Activated B cell treated with CpG ODN at 0.5 μM for 24 hours (primary cell): Measurements from ENCODE around the gene EREG. TPM values are rescaled to one million over a fixed set of nuclear protein-coding genes. Genes with fewer than 3 reads are reported as not detected.
A peak's percentile ranks its signal among the peaks of the same experiment; 100 is the strongest.

Source experiments
- ATAC-seq: fragments of 200-7000 bp; cut with Tn5 transposase; one replicate; pipeline ENCODE4 v1.10.0; 2021; ENCODE audit warnings: low read depth, mild to moderate bottlenecking, moderate library complexity
- CTCF ChIA-PET: fragments of 350-600 bp; sonication (Branson Sonifier 250); formaldehyde crosslinking; loops from one replicate; lab custom pipeline; 2021; ENCODE audit warnings: antibody characterized with exemption; lab: Charles Lee
- POLR2A ChIA-PET: fragments of 350-600 bp; sonication (Branson Sonifier 250); formaldehyde crosslinking; loops from one replicate; lab custom pipeline; 2021; ENCODE audit warnings: antibody characterized with exemption; lab: Charles Lee
- DNase-seq: peaks from one replicate; pipeline ENCODE4 v3.0.0; 2022
- H3K27ac Mint-ChIP-seq: one replicate; pipeline ENCODE4 v1.8.0; 2020; ENCODE audit warnings: mixed read lengths
- H3K27me3 Mint-ChIP-seq: one replicate; pipeline ENCODE4 v1.8.0; 2021; ENCODE audit warnings: mixed read lengths
- H3K36me3 Mint-ChIP-seq: one replicate; pipeline ENCODE4 v1.8.0; 2021; ENCODE audit warnings: low read depth, mixed read lengths
- H3K4me1 Mint-ChIP-seq: one replicate; pipeline ENCODE4 v1.8.0; 2021; ENCODE audit warnings: mixed read lengths
- H3K4me3 Mint-ChIP-seq: one replicate; pipeline ENCODE4 v1.8.0; 2020; ENCODE audit warnings: mild to moderate bottlenecking, mixed read lengths
- H3K9me3 Mint-ChIP-seq: one replicate; pipeline ENCODE4 v1.8.0; 2020; ENCODE audit warnings: mixed read lengths
- intact Hi-C: fragments of 100-400 bp; cut with micrococcal nuclease; formaldehyde crosslinking; loops from one replicate; pipeline ENCODE4 v1.15.1; 2024
- total RNA-seq: library from RNA; stranded (reverse); gene quantifications from 2 replicates; pipeline ENCODE4 v1.2.3, GENCODE V29; 2022
- TF ChIP-seq, protein P1 (sequence below): fragments of 200-600 bp; IDR thresholded peaks from one replicate; pipeline ENCODE4 v1.8.0; 2022; ENCODE audit warnings: antibody characterized with exemption, mild to moderate bottlenecking

EREG gene
- total RNA-seq, 1 donor from 2014 or later, result not detected

DNA sequence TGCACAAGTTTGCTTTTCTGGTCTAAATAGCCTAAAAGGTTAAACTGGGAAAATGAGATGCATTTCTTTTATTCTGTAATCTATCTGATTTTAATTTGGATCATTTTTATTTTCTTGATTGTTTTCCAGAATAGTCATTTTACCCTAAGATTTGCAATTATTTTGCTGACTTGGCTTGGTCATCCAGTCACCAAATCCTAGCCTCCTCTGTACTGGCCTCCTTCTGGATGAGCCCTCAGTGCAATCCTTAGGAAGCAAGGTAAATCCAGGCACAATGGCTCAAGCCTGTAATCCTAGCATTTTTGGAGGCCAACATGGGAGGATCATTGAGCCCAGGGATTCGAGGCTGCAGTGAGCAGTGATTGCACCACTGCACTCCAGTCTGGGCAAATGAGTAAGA is 9.2 kb downstream of the EREG start:
- ATAC-seq, result no peak
- POLR2A ChIA-PET, result no interaction called here

DNA sequence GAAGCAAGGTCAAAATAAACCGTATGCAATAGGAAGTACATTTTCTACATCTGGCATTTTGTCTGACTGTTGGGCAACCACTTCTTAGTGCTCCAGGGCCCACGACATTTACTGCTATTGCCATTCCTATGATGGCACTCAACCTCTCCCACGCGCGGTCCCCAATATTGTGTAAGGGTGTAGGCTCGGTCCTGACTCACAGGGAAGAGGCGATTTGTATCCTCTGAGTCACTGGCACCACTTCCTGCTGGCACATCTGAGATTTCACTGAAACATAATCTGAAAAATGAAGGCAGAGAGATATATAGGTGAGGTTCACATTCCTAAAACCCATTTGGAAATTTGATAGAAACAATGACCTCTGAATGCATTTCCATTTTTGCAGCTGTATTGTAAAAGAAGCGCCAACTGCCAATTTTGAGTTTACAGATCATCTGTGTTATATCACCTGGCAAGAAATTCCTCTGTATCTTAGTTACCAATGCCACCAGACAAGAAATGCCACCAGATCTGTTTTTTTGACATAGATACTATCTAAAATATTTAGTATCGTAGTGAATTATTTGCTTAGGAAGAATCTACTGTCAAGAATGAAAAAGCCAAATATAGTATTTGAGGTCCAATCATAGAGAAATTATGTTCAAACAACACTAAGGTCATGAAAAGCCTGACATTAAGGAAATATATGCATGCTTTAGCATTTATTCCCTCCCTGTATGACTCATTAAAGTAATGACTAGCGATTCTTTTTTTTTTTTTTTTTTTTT is 9.8 kb downstream of the EREG start:
- H3K4me3 Mint-ChIP-seq, result no peak overlapping the region
- H3K27me3 Mint-ChIP-seq, result peaks cover 4% of the 10 kb centered on the region
- no peak for DNase-seq
- H3K9me3 Mint-ChIP-seq, result no peaks in the 10 kb centered on the region
- TF ChIP-seq, protein P1, sequence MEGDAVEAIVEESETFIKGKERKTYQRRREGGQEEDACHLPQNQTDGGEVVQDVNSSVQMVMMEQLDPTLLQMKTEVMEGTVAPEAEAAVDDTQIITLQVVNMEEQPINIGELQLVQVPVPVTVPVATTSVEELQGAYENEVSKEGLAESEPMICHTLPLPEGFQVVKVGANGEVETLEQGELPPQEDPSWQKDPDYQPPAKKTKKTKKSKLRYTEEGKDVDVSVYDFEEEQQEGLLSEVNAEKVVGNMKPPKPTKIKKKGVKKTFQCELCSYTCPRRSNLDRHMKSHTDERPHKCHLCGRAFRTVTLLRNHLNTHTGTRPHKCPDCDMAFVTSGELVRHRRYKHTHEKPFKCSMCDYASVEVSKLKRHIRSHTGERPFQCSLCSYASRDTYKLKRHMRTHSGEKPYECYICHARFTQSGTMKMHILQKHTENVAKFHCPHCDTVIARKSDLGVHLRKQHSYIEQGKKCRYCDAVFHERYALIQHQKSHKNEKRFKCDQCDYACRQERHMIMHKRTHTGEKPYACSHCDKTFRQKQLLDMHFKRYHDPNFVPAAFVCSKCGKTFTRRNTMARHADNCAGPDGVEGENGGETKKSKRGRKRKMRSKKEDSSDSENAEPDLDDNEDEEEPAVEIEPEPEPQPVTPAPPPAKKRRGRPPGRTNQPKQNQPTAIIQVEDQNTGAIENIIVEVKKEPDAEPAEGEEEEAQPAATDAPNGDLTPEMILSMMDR, result no peak
- H3K27ac Mint-ChIP-seq, result no peak overlapping the region
- no peaks in the 10 kb centered on the region for H3K36me3 Mint-ChIP-seq
- ATAC-seq, result no peak
- no peaks in the 10 kb centered on the region for H3K4me1 Mint-ChIP-seq
- intact Hi-C loops, result loop anchor here (5.0 to 10.0 kb wide), 3 partner anchors 500 to 918 kb away; partner anchors contain the start of gene PARM1
- POLR2A ChIA-PET, result no interaction called here
- CTCF ChIA-PET, result no interaction called here

More for the DNA sequence above, 9.2 kb downstream of the EREG start:
- no peak for DNase-seq
- no peaks in the 10 kb centered on the region for H3K36me3 Mint-ChIP-seq
- H3K4me3 Mint-ChIP-seq, result no peak overlapping the region
- intact Hi-C loops, result loop anchor here (5.0 to 10.0 kb wide), 3 partner anchors 501 to 918 kb away; partner anchors contain the start of gene PARM1
- peaks cover 5% of the 10 kb centered on the region for H3K27me3 Mint-ChIP-seq
- CTCF ChIA-PET, result interaction anchor here (4.2 kb wide), 1 partner anchor 158 kb away, joined by 17 read pairs; no protein-coding TSS in a partner anchor
- no peaks in the 10 kb centered on the region for H3K4me1 Mint-ChIP-seq
- no peaks in the 10 kb centered on the region for H3K9me3 Mint-ChIP-seq
- H3K27ac Mint-ChIP-seq, result no peak overlapping the region
- TF ChIP-seq, protein P1, result no peak

DNA sequence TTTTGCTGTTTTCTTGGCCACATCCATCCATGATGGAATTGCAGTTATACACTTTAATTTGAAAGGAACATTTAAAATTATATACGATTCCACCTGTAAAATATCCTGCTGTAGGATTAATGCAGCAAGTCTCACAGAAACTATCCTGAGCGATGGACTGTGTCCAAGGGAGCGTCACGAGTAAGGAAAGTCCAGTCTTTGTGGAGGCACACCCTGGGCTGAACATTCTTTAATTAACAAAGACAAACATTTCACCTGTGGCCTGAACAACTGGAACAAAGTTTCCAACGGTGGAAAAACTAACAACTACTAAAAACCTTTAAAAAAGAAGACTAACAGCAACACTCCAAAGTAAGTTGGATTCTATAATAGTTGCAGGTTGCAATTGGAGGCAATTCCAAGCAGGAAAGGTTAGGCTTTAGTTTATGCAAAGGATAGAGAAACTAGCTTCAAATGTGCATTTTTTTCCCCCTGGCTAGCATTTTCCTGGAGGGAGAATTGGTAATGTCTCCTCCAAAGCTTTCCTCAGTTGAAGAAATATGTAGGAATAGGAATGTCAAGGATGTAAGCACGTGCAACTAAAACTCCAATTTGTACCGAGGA is 11.0 kb downstream of the EREG start:
- H3K4me3 Mint-ChIP-seq, result no peak overlapping the region
- H3K9me3 Mint-ChIP-seq, result no peaks in the 10 kb centered on the region
- TF ChIP-seq, protein P1, result no peak
- peaks cover 4% of the 10 kb centered on the region for H3K27me3 Mint-ChIP-seq
- intact Hi-C loops, result loop anchor here (2.0 to 10.0 kb wide), 3 partner anchors 187 to 559 kb away; partner anchors contain the start of gene PARM1
- DNase-seq (no peak), ATAC-seq (no peak)
- ChIA-PET POLR2A (no interaction called here), CTCF (interaction anchor here (1.3 to 3.2 kb wide), 6 partner anchors 69 to 299 kb away, joined by 4 to 55 read pairs (median 15); partner anchors contain the start of gene AREG)
- no peak overlapping the region for H3K27ac Mint-ChIP-seq
- H3K36me3 Mint-ChIP-seq, result no peaks in the 10 kb centered on the region
- no peaks in the 10 kb centered on the region for H3K4me1 Mint-ChIP-seq

DNA sequence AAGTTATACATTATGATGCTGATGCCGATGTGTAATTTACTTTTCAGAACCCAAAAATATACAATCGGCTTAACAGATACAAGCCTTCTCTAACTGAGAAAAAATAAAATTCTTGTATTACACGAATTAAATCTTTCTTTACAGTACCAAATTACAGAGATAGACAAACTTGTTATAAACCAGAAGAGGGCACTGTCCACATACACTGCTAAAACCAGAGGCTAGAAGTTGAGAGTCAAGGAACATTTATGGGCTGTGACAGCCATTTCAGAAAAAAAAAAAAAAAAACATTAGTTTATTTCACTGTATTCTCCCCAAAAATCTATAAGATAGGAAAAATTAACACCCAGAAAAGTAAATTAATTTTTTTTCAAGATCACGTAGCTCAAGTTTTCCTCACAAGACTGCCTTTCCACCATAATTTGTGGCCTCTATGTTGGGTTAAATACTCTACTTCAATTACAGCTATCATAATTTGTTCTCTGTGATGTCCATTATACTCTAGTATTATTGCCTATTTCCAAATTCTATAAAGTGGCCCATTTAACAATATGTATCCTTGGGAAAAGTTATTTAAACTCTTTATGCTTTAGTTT is 12.0 kb downstream of the EREG start:
- peaks cover 2% of the 10 kb centered on the region for H3K27me3 Mint-ChIP-seq
- H3K9me3 Mint-ChIP-seq, result no peaks in the 10 kb centered on the region
- H3K27ac Mint-ChIP-seq, result no peak overlapping the region
- no peak overlapping the region for H3K4me3 Mint-ChIP-seq
- POLR2A ChIA-PET, result interaction anchor here (0.6 to 1.0 kb wide), 2 partner anchors 68 to 156 kb away, joined by 6 to 8 read pairs; partner anchors contain the start of gene AREG
- no peaks in the 10 kb centered on the region for H3K4me1 Mint-ChIP-seq
- DNase-seq, result no peak
- H3K36me3 Mint-ChIP-seq, result no peaks in the 10 kb centered on the region
- peak; percentile 52 for ATAC-seq
- TF ChIP-seq, protein P1, result peak; percentile 63
- CTCF ChIA-PET, result interaction anchor here (0.6 to 3.2 kb wide), 19 partner anchors 11 to 1302 kb away, joined by 3 to 55 read pairs (median 4); partner anchors contain the start of gene AREG
- intact Hi-C loops, result loop anchor here (1.0 to 10.0 kb wide), 8 partner anchors 68 to 558 kb away; partner anchors contain the start of genes AREG and PARM1
